PFSK-1 (cell line): ENCODE measurements around the gene SPIN3.

ENCODE experiments used
- POLR2AphosphoS5 ChIP-seq: IDR thresholded peaks from 2 replicates; pipeline ENCODE4 v1.6.1; 2012; ENCODE audit warnings: low read depth, mild to moderate bottlenecking, control low read depth, low read length, moderate library complexity
- TAF1 ChIP-seq: IDR thresholded peaks from 2 replicates; pipeline ENCODE4 v1.6.1; 2012; ENCODE audit warnings: low read length, control low read depth, borderline replicate concordance; ENCODE audit not compliant: insufficient read depth

DNA sequence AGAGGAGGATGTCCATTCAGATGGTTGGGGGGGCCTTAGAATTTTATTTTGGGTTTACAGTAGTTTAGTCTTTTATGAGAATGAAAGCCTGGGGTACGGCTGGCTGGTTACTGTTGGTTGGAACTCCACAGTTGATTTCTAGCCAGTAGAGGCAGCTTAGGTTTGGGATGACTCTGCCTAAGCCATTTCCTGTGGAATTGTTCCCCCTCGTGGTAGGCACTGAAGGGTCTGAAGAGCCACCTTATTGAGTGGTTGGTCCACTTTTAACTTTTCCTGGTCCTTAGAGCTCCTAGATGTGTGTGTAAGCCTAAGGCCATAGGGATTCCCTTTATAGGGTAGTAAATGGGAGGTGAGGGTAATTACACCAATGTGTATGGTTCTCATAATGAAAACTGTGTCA is 19.7 kb downstream of the SPIN3 start:
- TF ChIP-seq TAF1, result no peak
- no peak for TF ChIP-seq POLR2AphosphoS5
